Keratinocyte (primary cell): Measurements from ENCODE around the gene ADGRB3. TPM values are rescaled to one million over a fixed set of nuclear protein-coding genes. Genes with fewer than 3 reads are reported as not detected.

Source experiments
- DNase-seq: peaks from one replicate; pipeline ENCODE4 v3.0.0-alpha.2; 2011; ENCODE audit warnings: low read depth, missing footprints, low spot score
- FAIRE-seq: peaks from 2 replicates; lab custom pipeline; 2011; peaks lifted over from hg19 to GRCh38; lab: Jason Lieb, UNC
- H2AFZ ChIP-seq: 2 replicates; pipeline ENCODE4 v1.6.0; 2012; ENCODE audit warnings: low read length, control low read depth, inconsistent platforms; ENCODE audit not compliant: control insufficient read depth
- H3K27ac ChIP-seq: 2 replicates; pipeline ENCODE4 v1.5.1; 2011; ENCODE audit warnings: low read length; ENCODE audit not compliant: control insufficient read depth, insufficient read depth
- H3K27me3 ChIP-seq: 3 replicates; pipeline ENCODE4 v1.6.0; 2011; ENCODE audit warnings: low read length; ENCODE audit not compliant: control insufficient read depth, insufficient read depth; ENCODE audit errors: extremely low read depth
- H3K36me3 ChIP-seq, 2 experiments: 2 replicates in 1 of 2; 3 replicates in 1 of 2; pipeline ENCODE4 v1.5.1; 2011; ENCODE audit warnings: low read length in 2 of 2, mild to moderate bottlenecking in 1 of 2; ENCODE audit not compliant: control insufficient read depth in 2 of 2, insufficient read depth in 2 of 2; ENCODE audit errors: extremely low read depth in 1 of 2
- H3K4me1 ChIP-seq: 3 replicates; pipeline ENCODE4 v1.5.1; 2011; ENCODE audit warnings: low read length; ENCODE audit not compliant: control insufficient read depth, insufficient read depth; ENCODE audit errors: extremely low read depth
- H3K4me2 ChIP-seq: 3 replicates; pipeline ENCODE4 v1.6.0; 2011; ENCODE audit warnings: low read depth, low read length; ENCODE audit not compliant: control insufficient read depth, insufficient read depth; ENCODE audit errors: extremely low read depth
- H3K4me3 ChIP-seq, 3 experiments: fragments of 200-600 bp in 1 of 3; sonication (generic) in 1 of 3; 2 replicates in 2 of 3; 3 replicates in 1 of 3; pipeline ENCODE4 v1.5.1; 2011 to 2016; ENCODE audit warnings: low read length in 3 of 3, mild to moderate bottlenecking in 3 of 3, control low read depth in 2 of 3, inconsistent platforms in 1 of 3, low read depth in 1 of 3, mixed read lengths in 1 of 3, mixed run types in 1 of 3, moderate library complexity in 1 of 3; ENCODE audit not compliant: control insufficient read depth in 2 of 3, insufficient read depth in 2 of 3; ENCODE audit errors: extremely low read depth in 1 of 3
- H3K79me2 ChIP-seq: 2 replicates; pipeline ENCODE4 v1.6.0; 2012; ENCODE audit warnings: low read length; ENCODE audit not compliant: control insufficient read depth, insufficient read depth
- H3K9ac ChIP-seq: 3 replicates; pipeline ENCODE4 v1.6.0; 2011; ENCODE audit warnings: low read length; ENCODE audit not compliant: control insufficient read depth, insufficient read depth; ENCODE audit errors: extremely low read depth
- H3K9me1 ChIP-seq: 3 replicates; pipeline ENCODE4 v1.6.0; 2011; ENCODE audit warnings: low read length; ENCODE audit not compliant: control insufficient read depth, insufficient read depth; ENCODE audit errors: extremely low read depth
- H3K9me3 ChIP-seq: 2 replicates; pipeline ENCODE4 v1.5.1; 2012; ENCODE audit warnings: low read depth, low read length; ENCODE audit not compliant: control insufficient read depth
- H4K20me1 ChIP-seq: 3 replicates; pipeline ENCODE4 v1.6.0; 2011; ENCODE audit warnings: low read length; ENCODE audit not compliant: control insufficient read depth, insufficient read depth; ENCODE audit errors: extremely low read depth
- CTCF ChIP-seq, 3 experiments: IDR thresholded peaks in 1 of 3; conservative IDR thresholded peaks in 1 of 3; optimal IDR thresholded peaks in 1 of 3; 2 replicates in 2 of 3; 3 replicates in 1 of 3; pipeline versions ENCODE3 to v1.5.1; 2011; ENCODE audit warnings: low read length in 3 of 3, mild to moderate bottlenecking in 3 of 3, moderate library complexity in 2 of 3, control low read depth in 1 of 3, inconsistent platforms in 1 of 3; ENCODE audit not compliant: insufficient read depth in 2 of 3; ENCODE audit errors: extremely low read depth in 1 of 3
- EZH2 ChIP-seq: IDR thresholded peaks from one replicate; pipeline ENCODE4 v1.6.1; 2012; ENCODE audit warnings: inconsistent platforms, mild to moderate bottlenecking, low read length, moderate library complexity
- dilution Hi-C: fragments of 300-500 bp; cut with MboI; formaldehyde crosslinking; loops from one replicate; pipeline ENCODE4 v1.7.0; 2020; ENCODE audit warnings: low sequenced_read_pairs; ENCODE audit not compliant: extremely low pct_ligation_motif_present
- polyA plus RNA-seq, 5 experiments: library from polyadenylated mRNA; depleted of rRNA in 3 of 5; stranded (reverse) in 3 of 5; stranded (forward) in 1 of 5; unstranded in 1 of 5; fragments of >200 nt; gene quantifications; 1 replicate in 1 of 5; 2 replicates in 3 of 5; 3 replicates in 1 of 5; pipeline versions ENCODE4 v1.2.1 to v1.2.3, GENCODE V29; 2011 to 2012; ENCODE audit warnings: missing spikeins in 2 of 5, low read depth in 1 of 5, low replicate concordance in 1 of 5

ADGRB3 gene
- polyA plus RNA-seq, 1 donor (not counting 4 experiments of a cell fraction or from before 2014, with no cell fraction given) = not detected

GRCh38 chr6:69338431-69339162 lies 703.5 kb downstream of the ADGRB3 start:
- dilution Hi-C loops = no loop called here
- H3K79me2 ChIP-seq = no peaks in the 10 kb centered on the region
- no peak overlapping the region for H3K9ac ChIP-seq
- no peaks in the 10 kb centered on the region for H4K20me1 ChIP-seq
- H3K4me2 ChIP-seq = no peak overlapping the region
- DNase-seq (no peak), FAIRE-seq (no peak)
- no peaks in the 10 kb centered on the region for H3K9me3 ChIP-seq
- H3K4me1 ChIP-seq = no peaks in the 10 kb centered on the region
- H3K27ac ChIP-seq = no peak overlapping the region
- no peaks in the 10 kb centered on the region for H3K36me3 ChIP-seq
- no peak overlapping the region for H3K4me3 ChIP-seq
- no peak for TF ChIP-seq CTCF (optimal IDR thresholded peaks at IDR 0.05 in 1 of 3, IDR thresholded peaks at IDR 0.05 in 1 of 3, conservative IDR thresholded peaks at IDR 0.05 in 1 of 3; ENCODE audit: extremely low read depth in 1 of 3, insufficient read depth in 2 of 3, low read length in 3 of 3)
- no peak for TF ChIP-seq EZH2
- H3K27me3 ChIP-seq = no peaks in the 10 kb centered on the region
- H2AFZ ChIP-seq = no peak overlapping the region
- no peaks in the 10 kb centered on the region for H3K9me1 ChIP-seq

- no peak for DNase-seq
- FAIRE-seq = no peak
- no peaks in the 10 kb centered on the region for H3K9me1 ChIP-seq
- no peaks in the 10 kb centered on the region for H3K4me1 ChIP-seq
- no peak overlapping the region for H2AFZ ChIP-seq
- no peak overlapping the region for H3K9ac ChIP-seq
- no peaks in the 10 kb centered on the region for H3K79me2 ChIP-seq
- H3K9me3 ChIP-seq = no peaks in the 10 kb centered on the region
- no peaks in the 10 kb centered on the region for H3K27me3 ChIP-seq
- no peak overlapping the region for H3K4me2 ChIP-seq
- dilution Hi-C loops = no loop called here
- TF ChIP-seq CTCF (optimal IDR thresholded peaks at IDR 0.05 in 1 of 3, IDR thresholded peaks at IDR 0.05 in 1 of 3, conservative IDR thresholded peaks at IDR 0.05 in 1 of 3; ENCODE audit: extremely low read depth in 1 of 3, insufficient read depth in 2 of 3, low read length in 3 of 3) (no peak), EZH2 (no peak)
- H4K20me1 ChIP-seq = no peaks in the 10 kb centered on the region
- H3K4me3 ChIP-seq = no peak overlapping the region
- no peaks in the 10 kb centered on the region for H3K36me3 ChIP-seq
- H3K27ac ChIP-seq = no peak overlapping the region
These were observed 704.1 kb downstream of the ADGRB3 start for GRCh38 chr6:69339163-69339550.
